ENCODE data around the gene TMEM191C. TPM values are rescaled to one million over a fixed set of nuclear protein-coding genes. Genes with fewer than 3 reads are reported as not detected.
A peak's percentile ranks its signal among the peaks of the same experiment; 100 is the strongest.

Gene TMEM191C
- total and polyA plus RNA-seq, 2 of the 13 experiments (the other 11 are each of a cell fraction or from before 2014, with no cell fraction given) = 1.2 to 2.9 TPM

GRCh38 chr22:21457023-21457787 is 10.0 kb upstream of the TMEM191C start (continued):
- TF ChIP-seq ZBTB43 (CRISPR knock-in tag; conservative IDR thresholded peaks at IDR 0.05) = peak; percentile 72; the same call in 1 of the 2 replicates
- peak; percentile 85 for TF ChIP-seq ELF3 (CRISPR knock-in tag; IDR thresholded peaks at IDR 0.05)
- TF ChIP-seq CEBPG (CRISPR knock-in tag; IDR thresholded peaks at IDR 0.05) = peak; percentile 91
- TF ChIP-seq ZKSCAN8 (CRISPR knock-in tag; IDR thresholded peaks at IDR 0.05; ENCODE audit: borderline replicate concordance) = 0 out of 2 replicates have a peak, but pooled peaks have one; percentile 24
- TF ChIP-seq ZNF296 (CRISPR knock-in tag; conservative IDR thresholded peaks at IDR 0.05) = peak; percentile 97
- peak; percentile 31; the same call in 1 of the 2 replicates for TF ChIP-seq ARNT2 (CRISPR knock-in tag; IDR thresholded peaks at IDR 0.05; ENCODE audit: low read depth)
- peak; percentile 86 for TF ChIP-seq SAP130 (CRISPR knock-in tag; IDR thresholded peaks at IDR 0.05; ENCODE audit: low read depth)
- peak; percentile 27; the same call in 1 of the 2 replicates for TF ChIP-seq ELF1 (CRISPR knock-in tag; IDR thresholded peaks at IDR 0.05)
- TF ChIP-seq ZBTB25 (CRISPR knock-in tag; IDR thresholded peaks at IDR 0.05) = 0 out of 2 replicates have a peak, but pooled peaks have one; percentile 32
- peak; percentile 46; the same call in 1 of the 2 replicates for TF ChIP-seq NCOA2 (CRISPR knock-in tag; IDR thresholded peaks at IDR 0.05)
- TF ChIP-seq ZFX (CRISPR knock-in tag; IDR thresholded peaks at IDR 0.05; ENCODE audit: low read depth) = peak; percentile 67
- 0 out of 2 replicates have a peak, but pooled peaks have one; percentile 17 for TF ChIP-seq TFDP2 (CRISPR knock-in tag; IDR thresholded peaks at IDR 0.05)
- peak; percentile 58; the same call in 1 of the 2 replicates for TF ChIP-seq TBX3 (IDR thresholded peaks at IDR 0.05; ENCODE audit: borderline replicate concordance)
- TF ChIP-seq MXD3 (CRISPR knock-in tag; IDR thresholded peaks at IDR 0.05) = peak; percentile 33; the same call in 1 of the 2 replicates
- 0 out of 2 replicates have a peak, but pooled peaks have one; percentile 23 for TF ChIP-seq ZNF572 (CRISPR knock-in tag; IDR thresholded peaks at IDR 0.05)
- peak; percentile 44 for TF ChIP-seq SKI (IDR thresholded peaks at IDR 0.05; ENCODE audit: partially characterized antibody)
- 0 out of 2 replicates have a peak, but pooled peaks have one; percentile 23 for TF ChIP-seq ZNF746 (CRISPR knock-in tag; IDR thresholded peaks at IDR 0.05)
- TF ChIP-seq ZNF607 (CRISPR knock-in tag; IDR thresholded peaks at IDR 0.05; ENCODE audit: borderline replicate concordance) = peak; percentile 56; the same call in 1 of the 2 replicates
- TF ChIP-seq RAD51 (IDR thresholded peaks at IDR 0.05; ENCODE audit: borderline replicate concordance) = no peak
- peak; percentile 70; the same call in 1 of the 2 replicates for TF ChIP-seq ZBTB10 (CRISPR knock-in tag; IDR thresholded peaks at IDR 0.05; ENCODE audit: borderline replicate concordance)
- no peak for TF ChIP-seq ZSCAN30 (CRISPR knock-in tag; IDR thresholded peaks at IDR 0.05)
- TF ChIP-seq ZNF501 (CRISPR knock-in tag; IDR thresholded peaks at IDR 0.05) = peak; percentile 79; the same call in 1 of the 2 replicates
- peak; percentile 34; the same call in 1 of the 2 replicates for TF ChIP-seq ZSCAN21 (CRISPR knock-in tag; IDR thresholded peaks at IDR 0.05; ENCODE audit: borderline replicate concordance)

Measured in HepG2 (cell line).